Loucy (cell line): Measurements from ENCODE around the gene STIM1.

Experiments
- CTCF ChIP-seq: fragments of 200-600 bp; sonication (generic); conservative IDR thresholded peaks from 2 replicates; pipeline ENCODE4 v1.5.1; 2014; ENCODE audit warnings: mild to moderate bottlenecking, antibody characterized with exemption, low read length
- EZH2phosphoT487 ChIP-seq: fragments of 200-600 bp; IDR thresholded peaks from 2 replicates; pipeline ENCODE4 v1.6.1; 2018; ENCODE audit warnings: antibody characterized with exemption, mild to moderate bottlenecking, moderate library complexity, borderline replicate concordance

GRCh38 chr11:3877364-3878257 is 22.1 kb downstream of the STIM1 start:
- TF ChIP-seq CTCF: no peak
- TF ChIP-seq EZH2phosphoT487: no peak
